Caco-2 (cell line): ENCODE measurements around the gene TTLL11. TPM values are rescaled to one million over a fixed set of nuclear protein-coding genes. Genes with fewer than 3 reads are reported as not detected.

Experiments used
- BruUV-seq: library from RNA; stranded (reverse); fragments of 400-500 nt; replicated peaks from 2 replicates; lab custom pipeline; 2021; lab: Mats Ljungman, UMichigan
- CTCF ChIA-PET: fragments of 300-600 bp; sonication (Branson Sonifier 250); formaldehyde crosslinking; loops from one replicate; lab custom pipeline; 2022; ENCODE audit warnings: antibody characterized with exemption; lab: Charles Lee
- POLR2A ChIA-PET: fragments of 300-600 bp; sonication (Branson Sonifier 250); formaldehyde crosslinking; loops from one replicate; lab custom pipeline; 2022; ENCODE audit warnings: antibody characterized with exemption; lab: Charles Lee
- DNase-seq, 2 experiments: peaks; one replicate each; pipeline versions ENCODE4 v3.0.0 to v3.0.0-alpha.2; 2020 to 2022
- H3K27me3 ChIP-seq: replicated peaks from 2 replicates; pipeline ENCODE4 v1.6.0; 2011; ENCODE audit warnings: low read length; ENCODE audit not compliant: control insufficient read depth, insufficient read depth
- H3K36me3 ChIP-seq: 2 replicates; pipeline ENCODE4 v1.5.1; 2011; ENCODE audit warnings: low read length; ENCODE audit not compliant: control insufficient read depth, insufficient read depth
- H3K4me1 ChIP-seq: fragments of 250-450 bp; sonication (Bioruptor Pico); 2 replicates; pipeline ENCODE4 v1.5.1; 2020; ENCODE audit warnings: mild to moderate bottlenecking
- H3K4me3 ChIP-seq: 2 replicates; pipeline ENCODE4 v1.5.1; 2011; ENCODE audit warnings: low read depth, mild to moderate bottlenecking, control low read depth, low read length
- H3K9me3 ChIP-seq: fragments of 250-450 bp; sonication (Bioruptor Pico); 2 replicates; pipeline ENCODE4 v1.5.1; 2020; ENCODE audit warnings: mild to moderate bottlenecking, moderate library complexity
- H3K27ac Mint-ChIP-seq: one replicate; pipeline ENCODE4 v1.8.0; 2022; ENCODE audit warnings: mixed read lengths; ENCODE audit not compliant: unreplicated experiment
- H3K27me3 Mint-ChIP-seq: one replicate; pipeline ENCODE4 v1.8.0; 2022; ENCODE audit warnings: mixed read lengths; ENCODE audit not compliant: insufficient read depth, unreplicated experiment
- H3K36me3 Mint-ChIP-seq: one replicate; pipeline ENCODE4 v1.8.0; 2022; ENCODE audit warnings: mild to moderate bottlenecking, mixed read lengths; ENCODE audit not compliant: insufficient read depth, unreplicated experiment
- H3K4me1 Mint-ChIP-seq: one replicate; pipeline ENCODE4 v1.8.0; 2022; ENCODE audit warnings: low read depth, mixed read lengths; ENCODE audit not compliant: unreplicated experiment
- H3K4me3 Mint-ChIP-seq: one replicate; pipeline ENCODE4 v1.8.0; 2022; ENCODE audit warnings: mild to moderate bottlenecking, moderate library complexity, mixed read lengths; ENCODE audit not compliant: unreplicated experiment
- H3K9me3 Mint-ChIP-seq: one replicate; pipeline ENCODE4 v1.8.0; 2022; ENCODE audit warnings: mixed read lengths; ENCODE audit not compliant: unreplicated experiment
- CTCF ChIP-seq, 2 experiments: fragments of 200-600 bp in 1 of 2; IDR thresholded peaks; 1 replicate in 1 of 2; 2 replicates in 1 of 2; pipeline versions ENCODE4 v1.5.1 to v1.8.0; 2011 to 2022; ENCODE audit warnings: antibody characterized with exemption in 1 of 2, control low read depth in 1 of 2, inconsistent platforms in 1 of 2, low read depth in 1 of 2, low read length in 1 of 2, mild to moderate bottlenecking in 1 of 2, moderate library complexity in 1 of 2; ENCODE audit not compliant: insufficient read depth in 1 of 2, severe bottlenecking in 1 of 2, unreplicated experiment in 1 of 2
- intact Hi-C: fragments of 100-400 bp; cut with micrococcal nuclease; formaldehyde crosslinking; loops from one replicate; pipeline ENCODE4 v1.10.0; 2022; ENCODE audit not compliant: unreplicated experiment
- total RNA-seq: library from RNA; stranded (reverse); gene quantifications from 2 replicates; pipeline ENCODE4 v1.2.3, GENCODE V29; 2022

The TTLL11 gene
- total RNA-seq, 1 experiment from 2014 or later, result 4.4 TPM

DNA sequence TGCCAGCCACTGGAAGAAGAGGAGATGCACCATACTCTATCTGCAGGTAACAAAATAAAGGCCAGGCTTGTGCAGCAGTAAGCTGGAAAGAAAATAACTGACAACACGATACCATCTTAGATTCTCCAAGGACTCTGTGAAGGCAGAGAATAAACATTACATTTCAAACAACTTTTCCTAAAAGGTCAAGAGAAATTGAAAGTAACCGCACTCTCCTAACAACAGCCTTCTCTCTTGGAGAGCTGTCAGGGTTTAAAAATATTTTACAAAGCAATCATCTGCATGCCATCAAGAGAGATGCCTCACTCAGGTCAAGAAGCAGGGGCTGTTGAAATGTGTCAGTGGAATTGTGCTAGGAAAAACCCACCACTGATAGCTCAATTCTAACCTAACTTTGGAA, 13.5 kb upstream of the TTLL11 start:
- no peaks in the 10 kb centered on the region for H3K36me3 ChIP-seq
- DNase-seq, result no peak
- peaks cover 7% of the 10 kb centered on the region for H3K9me3 ChIP-seq
- ChIA-PET POLR2A (no interaction called here), CTCF (interaction anchor here (0.8 kb wide), 1 partner anchor 108 kb away, joined by 3 read pairs; no protein-coding TSS in a partner anchor)
- H3K9me3 Mint-ChIP-seq, result peaks cover 11% of the 10 kb centered on the region
- no peaks in the 10 kb centered on the region for H3K27me3 ChIP-seq
- TF ChIP-seq CTCF (IDR thresholded peaks at IDR 0.05; ENCODE audit: insufficient read depth in 1 of 2, low read depth in 1 of 2, low read length in 1 of 2, severe bottlenecking in 1 of 2, unreplicated experiment in 1 of 2), result no peak
- BruUV-seq, result no TSS peak
- H3K4me1 Mint-ChIP-seq, result no peaks in the 10 kb centered on the region
- intact Hi-C loops, result no loop called here
- no peak overlapping the region for H3K4me3 Mint-ChIP-seq
- H3K4me3 ChIP-seq, result no peak overlapping the region
- no peaks in the 10 kb centered on the region for H3K36me3 Mint-ChIP-seq
- H3K27ac Mint-ChIP-seq, result no peak overlapping the region
- H3K27me3 Mint-ChIP-seq, result no peaks in the 10 kb centered on the region
- H3K4me1 ChIP-seq, result no peaks in the 10 kb centered on the region

- no peaks in the 10 kb centered on the region for H3K36me3 Mint-ChIP-seq
- ChIA-PET POLR2A (no interaction called here), CTCF (interaction anchor here (0.7 kb wide), 1 partner anchor 239 kb away, joined by 3 read pairs; no protein-coding TSS in a partner anchor)
- no peaks in the 10 kb centered on the region for H3K4me1 ChIP-seq
- TF ChIP-seq CTCF (IDR thresholded peaks at IDR 0.05; ENCODE audit: insufficient read depth in 1 of 2, low read depth in 1 of 2, low read length in 1 of 2, severe bottlenecking in 1 of 2, unreplicated experiment in 1 of 2), result no peak
- H3K4me3 ChIP-seq, result no peak overlapping the region
- H3K36me3 ChIP-seq, result no peaks in the 10 kb centered on the region
- H3K9me3 ChIP-seq, result peaks cover 7% of the 10 kb centered on the region
- no TSS peak for BruUV-seq
- no peak for DNase-seq
- no peaks in the 10 kb centered on the region for H3K27me3 ChIP-seq
- intact Hi-C loops, result no loop called here
- no peak overlapping the region for H3K27ac Mint-ChIP-seq
- no peaks in the 10 kb centered on the region for H3K27me3 Mint-ChIP-seq
- peaks cover 11% of the 10 kb centered on the region for H3K9me3 Mint-ChIP-seq
- no peaks in the 10 kb centered on the region for H3K4me1 Mint-ChIP-seq
- H3K4me3 Mint-ChIP-seq, result no peak overlapping the region
Measured at GRCh38 chr9:122103985-122104384, 10.9 kb upstream of the TTLL11 start.

DNA sequence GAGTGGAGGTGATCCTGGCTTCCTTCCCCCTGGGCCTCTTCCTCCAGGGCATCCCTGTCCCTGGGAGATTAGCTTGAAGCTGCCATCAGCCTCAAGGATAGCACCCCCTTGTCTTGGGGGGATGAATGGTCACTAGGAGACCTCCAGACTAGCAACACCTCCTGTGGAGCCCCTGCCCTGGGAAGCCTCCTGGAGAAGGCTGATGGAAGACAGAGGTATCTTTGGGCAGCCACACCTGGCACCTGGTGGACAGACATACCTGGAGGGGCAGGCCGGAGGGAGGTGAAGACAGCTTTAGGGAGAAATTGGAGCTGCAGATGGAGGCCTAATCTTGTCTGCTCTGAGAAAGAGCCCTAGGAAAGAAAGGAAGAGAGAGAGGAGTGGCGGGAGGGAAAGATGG, 9.0 kb upstream of the TTLL11 start:
- H3K9me3 Mint-ChIP-seq, result peaks cover 11% of the 10 kb centered on the region
- H3K27me3 Mint-ChIP-seq, result peaks cover 5% of the 10 kb centered on the region

More for the DNA sequence above, 9.0 kb upstream of the TTLL11 start:
- intact Hi-C loops, result no loop called here
- no peak overlapping the region for H3K4me3 ChIP-seq
- CTCF ChIA-PET, result interaction anchor here (1.3 kb wide), 1 partner anchor 23 kb away, joined by 4 read pairs; no protein-coding TSS in a partner anchor
- BruUV-seq, result no TSS peak
- no peak for DNase-seq
- H3K4me3 Mint-ChIP-seq, result no peak overlapping the region
- H3K4me1 Mint-ChIP-seq, result no peaks in the 10 kb centered on the region
- H3K27ac Mint-ChIP-seq, result no peak overlapping the region
- H3K36me3 Mint-ChIP-seq, result no peaks in the 10 kb centered on the region
- H3K27me3 ChIP-seq, result no peaks in the 10 kb centered on the region
- POLR2A ChIA-PET, result no interaction called here
- TF ChIP-seq CTCF (IDR thresholded peaks at IDR 0.05; ENCODE audit: insufficient read depth in 1 of 2, low read depth in 1 of 2, low read length in 1 of 2, severe bottlenecking in 1 of 2, unreplicated experiment in 1 of 2), result no peak
- H3K36me3 ChIP-seq, result no peaks in the 10 kb centered on the region
- H3K4me1 ChIP-seq, result no peaks in the 10 kb centered on the region
- H3K9me3 ChIP-seq, result peaks cover 7% of the 10 kb centered on the region
